K562 (cell line): ENCODE results near the gene RAPGEF5. TPM values are rescaled to one million over a fixed set of nuclear protein-coding genes. Genes with fewer than 3 reads are reported as not detected.

Experiments
- L3MBTL2 ChIP-seq: fragments of 450-650 bp; IDR thresholded peaks from 2 replicates; pipeline ENCODE4 v1.6.1; 2016; ENCODE audit warnings: mild to moderate bottlenecking, moderate library complexity
- MGA ChIP-seq: fragments of 450-650 bp; IDR thresholded peaks from 2 replicates; pipeline ENCODE4 v1.6.1; 2016; ENCODE audit warnings: mild to moderate bottlenecking, moderate library complexity
- POLR2H ChIP-seq: IDR thresholded peaks from 2 replicates; pipeline ENCODE4 v1.6.1; 2016; ENCODE audit warnings: missing genetic modification characterization, low read depth, mild to moderate bottlenecking, control low read depth, missing compliant biosample characterization, moderate library complexity
- USF1 ChIP-seq: sonication (generic); formaldehyde crosslinking; IDR thresholded peaks from 2 replicates; pipeline ENCODE4 v1.9.0; 2022; ENCODE audit warnings: mild to moderate bottlenecking, missing genetic modification reagents
- polyA plus RNA-seq, 8 experiments: library from polyadenylated mRNA; depleted of rRNA in 4 of 8; stranded (reverse) in 5 of 8; unstranded in 3 of 8; fragments of >200 nt; fragmentation: Nextera tagmentation in 2 of 8; fragmentation: Illumina TruSeq in 1 of 8; extraction: Ambion mirVana in 2 of 8; extraction: Trizol in 1 of 8; gene quantifications; 2 replicates each; pipeline versions ENCODE4 v1.2.1 to v1.2.3, GENCODE V29; 2011 to 2014; ENCODE audit warnings: inconsistent platforms in 1 of 8, missing spikeins in 1 of 8
- total RNA-seq, 7 experiments: library from RNA; depleted of rRNA in 6 of 7; stranded (reverse); fragments of >200 nt in 6 of 7; fragmentation: Illumina TruSeq in 2 of 7; extraction: Trizol in 2 of 7; gene quantifications; 2 replicates each; pipeline versions ENCODE4 v1.2.1 to v1.2.3, GENCODE V29; 2011 to 2021; ENCODE audit warnings: low replicate concordance in 1 of 7

Gene RAPGEF5
- total and polyA plus RNA-seq, 9 of the 15 experiments (the other 6 are each of a cell fraction or from before 2014, with no cell fraction given): 0.39 to 2.0 (median 1.1) TPM

GRCh38 chr7:22183522-22184280, 173.3 kb downstream of the RAPGEF5 start (continued):
- TF ChIP-seq MGA (peak; percentile 36; the same call in 1 of the 2 replicates), POLR2H (tag) (no peak), L3MBTL2 (peak; percentile 56), USF1 (CRISPR knock-in tag) (no peak)
